GM21529 (cell line): ENCODE measurements around the gene PRKRIP1.
A peak's percentile ranks its signal among the peaks of the same experiment; 100 is the strongest.
"Not testable (repeated sequence)": the region's sequence is repeated elsewhere in the genome, so short reads cannot be mapped to it uniquely, and the experiment has no call there.

ENCODE experiments used
- ATAC-seq: cut with Tn5 transposase; IDR thresholded peaks from one replicate; pipeline ENCODE4 v1.9.1; 2021; ENCODE audit not compliant: unreplicated experiment

Gene PRKRIP1

GRCh38 chr7:102455596-102455995 is 59.4 kb downstream of the PRKRIP1 start:
- ATAC-seq: no peak

DNA sequence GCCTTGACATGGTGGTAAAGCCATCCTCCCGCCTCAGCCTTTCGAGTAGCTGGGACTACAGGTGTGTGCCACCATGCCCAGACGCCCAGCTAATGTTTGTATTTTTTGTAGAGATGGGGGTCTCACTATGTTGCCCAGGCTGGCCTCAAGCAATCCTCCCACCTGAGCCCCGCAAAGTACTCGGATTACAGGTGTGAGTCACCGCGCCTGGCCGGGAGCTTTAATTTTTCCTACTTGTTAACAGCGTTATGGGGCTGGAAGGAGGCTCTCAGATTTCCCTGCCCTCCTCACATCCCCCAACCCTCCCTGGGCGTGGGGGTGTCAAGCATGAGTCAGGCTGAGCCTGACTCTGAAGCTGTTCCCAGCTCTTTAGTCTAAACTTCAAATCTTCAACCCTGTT is 60.2 kb downstream of the PRKRIP1 start:
- no peak for ATAC-seq

GRCh38 chr7:102457352-102457924 is 61.3 kb downstream of the PRKRIP1 start:
- ATAC-seq: no peak

DNA sequence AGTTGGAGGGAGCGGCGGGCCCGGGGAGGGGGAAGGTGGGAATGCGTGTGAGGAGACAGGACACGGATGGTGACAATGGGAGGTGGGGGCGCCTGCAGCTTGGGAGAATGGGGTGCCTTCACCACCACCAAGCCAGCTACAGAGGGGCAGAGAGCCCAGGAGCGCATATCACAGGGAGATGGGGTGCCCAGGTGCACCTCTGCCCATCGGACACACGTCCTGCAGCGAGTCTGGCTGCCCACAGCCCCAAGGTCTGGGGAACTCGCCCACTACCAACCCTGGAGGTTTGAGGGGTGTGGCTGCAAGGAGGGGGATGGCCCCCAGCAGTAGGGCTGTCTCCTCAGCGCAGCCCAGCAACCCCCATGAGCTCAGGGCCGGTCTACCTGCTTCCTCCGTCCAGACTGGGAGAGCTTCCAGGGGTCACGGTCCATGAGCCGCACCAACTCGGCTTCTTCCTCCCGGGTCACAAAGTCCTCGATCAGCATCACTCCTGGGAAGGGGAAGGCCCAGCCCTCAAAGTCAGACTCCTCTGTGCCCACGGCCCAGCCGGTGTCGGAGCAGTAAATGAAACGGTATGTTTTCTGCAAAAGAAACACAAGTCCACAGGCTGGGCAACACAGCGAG is 63.2 kb downstream of the PRKRIP1 start:
- ATAC-seq: no peak

DNA sequence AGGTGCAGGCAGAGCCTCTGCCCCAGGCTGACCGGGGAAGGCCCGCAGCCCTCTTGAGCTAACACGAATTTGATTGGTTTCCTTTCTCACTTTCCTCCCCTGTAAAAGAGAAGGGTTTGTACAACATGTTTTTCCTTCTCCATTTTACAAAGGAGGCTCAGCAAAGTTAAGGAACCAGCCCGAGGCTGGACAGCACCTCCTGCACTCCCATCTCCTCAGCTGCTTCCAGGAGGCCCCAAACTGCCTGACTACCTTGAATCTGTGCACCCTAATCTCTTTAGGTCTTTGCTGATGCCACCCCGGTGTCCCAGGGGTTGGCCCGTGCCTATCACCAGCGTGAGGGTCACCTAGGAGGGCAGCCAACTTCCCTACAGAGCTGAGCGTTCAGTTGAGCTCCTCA is 64.3 kb downstream of the PRKRIP1 start:
- no peak for ATAC-seq

- ATAC-seq: no peak
Observed at GRCh38 chr7:102463841-102464576, 67.8 kb downstream of the PRKRIP1 start.

- ATAC-seq: peak; percentile 88
Observed at GRCh38 chr7:102464577-102465280, 68.6 kb downstream of the PRKRIP1 start, which contains the start of the genes ALKBH4 and LRWD1. Gene ALKBH4 (minus strand): TSS chr7:102464863. CDS start chr7:102464836, 27 bp downstream. Gene LRWD1 (plus strand): TSS chr7:102464984. CDS start chr7:102465081, 97 bp downstream.

GRCh38 chr7:102466097-102466496 is 69.9 kb downstream of the PRKRIP1 start:
- ATAC-seq: no peak

GRCh38 chr7:102467581-102468477 is 71.7 kb downstream of the PRKRIP1 start:
- ATAC-seq: no peak

GRCh38 chr7:102468478-102469350 is 72.6 kb downstream of the PRKRIP1 start:
- ATAC-seq: no peak

GRCh38 chr7:102469351-102469971 is 73.3 kb downstream of the PRKRIP1 start:
- no peak for ATAC-seq

DNA sequence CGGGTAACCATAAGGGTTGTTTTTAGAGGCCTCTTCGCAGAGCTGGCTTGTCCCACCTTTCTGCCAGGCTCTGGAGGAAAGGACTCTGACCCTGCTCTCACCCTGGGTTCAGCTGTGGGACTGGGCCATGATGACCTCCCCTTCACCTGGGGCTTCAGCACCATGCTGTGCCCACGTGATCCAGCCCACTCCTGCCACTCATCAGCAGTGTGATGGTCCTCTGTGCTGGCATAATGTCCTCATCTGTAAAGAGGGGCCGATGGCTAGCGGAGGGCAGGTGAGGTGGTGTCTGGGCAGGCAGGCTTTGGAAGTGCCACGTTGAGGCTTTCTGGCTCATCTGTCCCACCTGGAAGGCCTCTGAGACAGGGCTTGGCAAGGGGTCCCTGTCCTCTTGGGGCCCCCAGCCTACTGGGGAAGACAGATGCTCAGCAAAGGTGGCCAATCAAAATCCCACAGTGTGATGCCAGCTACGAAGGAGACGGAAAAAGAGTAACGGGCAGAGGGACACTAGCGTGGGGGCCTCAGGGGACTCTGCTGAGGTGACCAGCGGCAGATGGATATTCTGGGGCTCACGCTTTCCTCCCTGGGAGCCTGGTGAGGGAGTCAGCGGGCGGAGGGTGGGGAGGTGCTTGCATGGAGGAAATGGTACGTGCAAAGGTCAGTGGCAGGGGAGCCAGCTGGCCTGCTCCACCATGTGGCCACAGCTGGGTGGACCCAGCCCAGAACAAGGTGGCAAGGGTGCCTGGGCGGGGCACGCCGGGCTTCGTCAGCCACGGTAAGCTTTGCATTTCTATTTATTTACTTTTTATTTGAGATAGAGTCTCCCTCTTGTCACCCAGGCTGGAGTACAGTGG is 74.0 kb downstream of the PRKRIP1 start:
- ATAC-seq: no peak

DNA sequence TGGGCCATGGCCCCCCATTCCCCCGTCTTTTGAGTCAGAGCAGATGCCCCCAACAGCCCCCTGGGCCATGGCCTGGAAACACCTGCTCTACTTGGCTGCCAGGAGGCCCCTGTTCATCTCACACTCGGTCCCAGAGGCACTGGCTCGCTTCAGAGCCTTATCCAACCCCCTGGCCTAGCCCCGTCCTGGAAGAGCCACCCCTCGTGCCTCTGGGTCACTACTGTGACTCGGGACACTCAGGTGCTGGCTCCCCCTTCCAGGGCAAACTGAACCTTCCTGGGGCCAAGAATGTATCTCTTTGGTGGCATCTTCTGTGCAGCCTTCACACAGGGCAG is 75.6 kb downstream of the PRKRIP1 start:
- ATAC-seq: no peak

DNA sequence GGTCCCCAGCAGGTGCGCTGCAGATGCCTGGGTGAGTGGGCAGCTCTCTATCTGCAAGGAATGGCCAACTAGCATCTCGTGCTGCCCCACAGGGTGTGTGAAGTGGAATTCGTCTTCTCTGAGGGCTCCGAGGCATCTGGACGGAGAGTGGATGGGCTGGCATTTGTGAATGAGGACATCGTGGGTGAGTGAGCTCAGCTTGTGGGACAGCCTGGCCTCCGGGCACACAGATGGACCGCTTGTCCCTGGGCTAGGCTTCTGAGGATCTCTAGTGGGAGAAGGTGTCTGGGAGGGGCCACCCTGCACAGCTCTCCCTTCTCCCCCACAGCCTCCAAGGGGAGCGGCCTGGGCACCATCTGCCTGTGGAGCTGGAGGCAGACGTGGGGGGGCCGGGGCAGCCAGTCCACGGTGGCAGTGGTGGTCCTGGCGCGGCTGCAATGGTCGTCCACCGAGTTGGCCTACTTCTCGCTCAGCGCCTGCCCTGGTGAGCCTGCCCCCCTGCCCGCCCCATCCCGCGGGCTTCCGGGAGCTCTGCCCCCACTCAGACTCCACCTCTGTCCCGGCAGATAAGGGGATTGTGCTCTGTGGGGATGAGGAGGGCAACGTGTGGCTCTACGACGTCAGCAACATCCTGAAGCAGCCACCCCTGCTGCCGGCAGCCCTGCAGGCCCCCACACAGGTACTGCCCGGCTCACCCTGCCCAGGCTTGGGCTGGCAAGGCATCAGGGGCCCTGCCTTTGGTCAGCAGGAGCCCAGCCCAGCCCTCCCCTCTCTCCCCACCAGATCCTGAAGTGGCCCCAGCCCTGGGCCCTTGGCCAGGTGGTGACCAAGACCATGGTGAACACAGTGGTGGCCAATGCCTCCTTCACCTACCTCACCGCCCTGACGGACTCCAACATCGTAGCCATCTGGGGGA is 76.2 kb downstream of the PRKRIP1 start:
- ATAC-seq: no peak

DNA sequence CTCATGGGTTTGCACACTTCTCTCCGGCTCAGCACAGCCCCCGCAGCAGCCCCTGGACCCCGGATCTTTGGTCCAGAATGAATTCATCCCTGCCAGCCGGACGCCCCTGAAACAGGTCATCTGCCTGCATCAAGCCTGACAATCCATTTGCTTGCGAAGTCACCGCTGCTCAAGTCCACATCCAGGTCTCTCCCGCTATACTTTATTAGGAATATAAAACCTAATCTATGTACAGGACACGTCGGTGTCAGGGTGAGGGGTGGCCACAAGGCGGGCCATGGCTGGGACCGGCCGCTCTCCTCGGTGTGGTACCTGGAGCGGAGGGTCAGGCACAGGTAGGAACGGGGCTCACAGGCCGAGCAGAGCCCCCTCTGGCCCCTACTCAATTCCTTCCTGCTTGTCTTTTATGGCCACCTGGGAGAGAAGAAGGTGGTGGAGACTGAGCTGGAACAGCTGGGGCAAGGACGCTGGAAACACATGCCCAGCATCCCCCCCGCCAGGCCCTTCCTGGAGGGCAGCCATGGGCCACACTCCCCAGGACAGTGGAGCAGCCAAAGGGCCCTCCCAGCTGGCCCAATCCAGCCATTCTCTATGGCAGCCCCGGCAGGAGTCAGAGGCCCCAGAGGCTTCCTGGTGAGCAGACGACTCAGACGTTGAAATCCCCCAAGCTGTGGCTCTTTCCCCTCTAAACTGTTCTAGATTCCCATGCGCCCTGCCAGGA is 77.3 kb downstream of the PRKRIP1 start:
- ATAC-seq: no peak

DNA sequence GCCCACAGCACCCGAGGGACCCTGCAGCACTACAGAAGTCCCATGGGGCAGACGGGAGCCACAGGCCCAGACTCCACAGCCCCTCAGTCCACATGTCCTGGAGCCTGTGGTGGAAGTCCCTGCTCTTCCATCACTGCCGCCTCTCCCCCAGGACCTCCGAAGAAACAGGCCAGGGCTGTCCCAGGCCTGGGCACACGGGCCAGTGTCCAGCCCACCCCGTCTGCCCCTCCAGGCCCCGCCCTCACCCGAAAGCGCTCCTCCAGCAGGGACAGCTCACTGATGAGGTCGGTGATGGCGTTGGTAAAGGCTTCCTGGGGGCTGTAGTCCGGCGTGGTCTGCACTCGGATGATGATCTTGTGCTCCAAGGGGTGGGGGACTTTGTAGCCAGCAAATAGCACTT is 78.0 kb downstream of the PRKRIP1 start:
- ATAC-seq: not testable (repeated sequence)
